Measurements from ENCODE around the gene UCK1. TPM values are rescaled to one million over a fixed set of nuclear protein-coding genes. Genes with fewer than 3 reads are reported as not detected.

The UCK1 gene
- total and polyA plus RNA-seq, 2 of the 13 experiments (the other 11 are each of a cell fraction or from before 2014, with no cell fraction given) = 11.0 to 24.1 TPM

DNA sequence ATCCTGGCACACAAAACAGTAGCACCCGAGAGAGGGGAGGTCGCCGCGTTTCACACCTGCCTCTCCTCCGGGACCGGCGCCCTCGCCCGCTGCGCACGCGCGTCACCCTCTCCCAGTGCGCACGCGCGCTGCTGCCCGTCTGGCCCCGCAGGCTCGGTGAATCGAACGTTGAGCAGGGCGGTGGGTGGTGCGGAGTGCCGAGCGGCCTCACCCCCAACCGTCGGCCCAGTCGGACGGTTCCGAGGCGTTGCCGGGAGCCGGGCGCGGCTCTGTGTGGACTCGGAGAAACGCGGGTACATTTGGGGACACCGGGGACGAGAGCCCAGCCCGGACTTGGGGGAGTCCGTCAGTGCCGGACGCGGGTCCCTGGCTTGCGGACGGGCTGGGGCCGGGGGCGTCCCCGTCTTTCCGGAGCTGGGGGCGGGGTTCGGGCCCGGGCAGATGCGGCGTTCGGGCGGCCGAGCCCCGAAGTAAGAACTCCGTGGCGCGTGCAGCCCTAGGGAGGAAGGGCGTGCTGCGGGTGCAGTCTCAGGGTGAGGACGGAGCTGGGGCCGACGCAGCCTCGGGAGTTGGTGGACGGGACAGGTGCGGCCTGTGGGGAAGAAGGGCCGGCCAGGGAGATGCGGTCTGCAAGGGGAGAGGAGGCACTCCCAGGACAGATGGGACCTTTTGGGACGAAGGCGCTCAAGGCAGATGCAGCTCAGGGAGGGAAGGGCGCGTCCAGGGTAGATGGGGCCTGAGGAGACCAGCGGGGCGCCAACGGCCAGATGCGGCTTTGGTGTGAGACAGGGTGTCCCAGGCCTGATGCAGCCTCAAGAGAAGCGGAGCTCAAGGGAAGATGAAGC is 28.1 kb downstream of the UCK1 start, which contains the start of gene POMT1 (continued):
- TF ChIP-seq, protein P1, sequence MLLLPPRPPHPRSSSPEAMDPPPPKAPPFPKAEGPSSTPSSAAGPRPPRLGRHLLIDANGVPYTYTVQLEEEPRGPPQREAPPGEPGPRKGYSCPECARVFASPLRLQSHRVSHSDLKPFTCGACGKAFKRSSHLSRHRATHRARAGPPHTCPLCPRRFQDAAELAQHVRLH (CRISPR knock-in tag; IDR thresholded peaks at IDR 0.05; ENCODE audit: borderline replicate concordance, low read depth) = peak; percentile 53; the same call in 1 of the 2 replicates
- TF ChIP-seq PLRG1 (conservative IDR thresholded peaks at IDR 0.05) = no peak
- peak; percentile 52 for TF ChIP-seq BCL6 (CRISPR knock-in tag; IDR thresholded peaks at IDR 0.05)
- TF ChIP-seq NFKB2 (CRISPR knock-in tag; IDR thresholded peaks at IDR 0.05; ENCODE audit: borderline replicate concordance) = peak; percentile 62; the same call in 1 of the 2 replicates
- TF ChIP-seq, protein P2, sequence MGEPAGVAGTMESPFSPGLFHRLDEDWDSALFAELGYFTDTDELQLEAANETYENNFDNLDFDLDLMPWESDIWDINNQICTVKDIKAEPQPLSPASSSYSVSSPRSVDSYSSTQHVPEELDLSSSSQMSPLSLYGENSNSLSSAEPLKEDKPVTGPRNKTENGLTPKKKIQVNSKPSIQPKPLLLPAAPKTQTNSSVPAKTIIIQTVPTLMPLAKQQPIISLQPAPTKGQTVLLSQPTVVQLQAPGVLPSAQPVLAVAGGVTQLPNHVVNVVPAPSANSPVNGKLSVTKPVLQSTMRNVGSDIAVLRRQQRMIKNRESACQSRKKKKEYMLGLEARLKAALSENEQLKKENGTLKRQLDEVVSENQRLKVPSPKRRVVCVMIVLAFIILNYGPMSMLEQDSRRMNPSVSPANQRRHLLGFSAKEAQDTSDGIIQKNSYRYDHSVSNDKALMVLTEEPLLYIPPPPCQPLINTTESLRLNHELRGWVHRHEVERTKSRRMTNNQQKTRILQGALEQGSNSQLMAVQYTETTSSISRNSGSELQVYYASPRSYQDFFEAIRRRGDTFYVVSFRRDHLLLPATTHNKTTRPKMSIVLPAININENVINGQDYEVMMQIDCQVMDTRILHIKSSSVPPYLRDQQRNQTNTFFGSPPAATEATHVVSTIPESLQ (CRISPR knock-in tag; conservative IDR thresholded peaks at IDR 0.05) = 0 out of 2 replicates have a peak, but pooled peaks have one; percentile 32
- TF ChIP-seq RFX5 (IDR thresholded peaks at IDR 0.05; ENCODE audit: low read depth, low read length) = no peak
- TF ChIP-seq ZSCAN21 (CRISPR knock-in tag; IDR thresholded peaks at IDR 0.05; ENCODE audit: borderline replicate concordance) = peak; percentile 76
- TF ChIP-seq ZNF180 (CRISPR knock-in tag; IDR thresholded peaks at IDR 0.05; ENCODE audit: borderline replicate concordance, low read depth) = no peak
- TF ChIP-seq HDAC6 (IDR thresholded peaks at IDR 0.05; ENCODE audit: low read depth, low read length) = no peak
- peak; percentile 62 for TF ChIP-seq RXRB (CRISPR knock-in tag; IDR thresholded peaks at IDR 0.05; ENCODE audit: borderline replicate concordance)
- TF ChIP-seq, protein P3, sequence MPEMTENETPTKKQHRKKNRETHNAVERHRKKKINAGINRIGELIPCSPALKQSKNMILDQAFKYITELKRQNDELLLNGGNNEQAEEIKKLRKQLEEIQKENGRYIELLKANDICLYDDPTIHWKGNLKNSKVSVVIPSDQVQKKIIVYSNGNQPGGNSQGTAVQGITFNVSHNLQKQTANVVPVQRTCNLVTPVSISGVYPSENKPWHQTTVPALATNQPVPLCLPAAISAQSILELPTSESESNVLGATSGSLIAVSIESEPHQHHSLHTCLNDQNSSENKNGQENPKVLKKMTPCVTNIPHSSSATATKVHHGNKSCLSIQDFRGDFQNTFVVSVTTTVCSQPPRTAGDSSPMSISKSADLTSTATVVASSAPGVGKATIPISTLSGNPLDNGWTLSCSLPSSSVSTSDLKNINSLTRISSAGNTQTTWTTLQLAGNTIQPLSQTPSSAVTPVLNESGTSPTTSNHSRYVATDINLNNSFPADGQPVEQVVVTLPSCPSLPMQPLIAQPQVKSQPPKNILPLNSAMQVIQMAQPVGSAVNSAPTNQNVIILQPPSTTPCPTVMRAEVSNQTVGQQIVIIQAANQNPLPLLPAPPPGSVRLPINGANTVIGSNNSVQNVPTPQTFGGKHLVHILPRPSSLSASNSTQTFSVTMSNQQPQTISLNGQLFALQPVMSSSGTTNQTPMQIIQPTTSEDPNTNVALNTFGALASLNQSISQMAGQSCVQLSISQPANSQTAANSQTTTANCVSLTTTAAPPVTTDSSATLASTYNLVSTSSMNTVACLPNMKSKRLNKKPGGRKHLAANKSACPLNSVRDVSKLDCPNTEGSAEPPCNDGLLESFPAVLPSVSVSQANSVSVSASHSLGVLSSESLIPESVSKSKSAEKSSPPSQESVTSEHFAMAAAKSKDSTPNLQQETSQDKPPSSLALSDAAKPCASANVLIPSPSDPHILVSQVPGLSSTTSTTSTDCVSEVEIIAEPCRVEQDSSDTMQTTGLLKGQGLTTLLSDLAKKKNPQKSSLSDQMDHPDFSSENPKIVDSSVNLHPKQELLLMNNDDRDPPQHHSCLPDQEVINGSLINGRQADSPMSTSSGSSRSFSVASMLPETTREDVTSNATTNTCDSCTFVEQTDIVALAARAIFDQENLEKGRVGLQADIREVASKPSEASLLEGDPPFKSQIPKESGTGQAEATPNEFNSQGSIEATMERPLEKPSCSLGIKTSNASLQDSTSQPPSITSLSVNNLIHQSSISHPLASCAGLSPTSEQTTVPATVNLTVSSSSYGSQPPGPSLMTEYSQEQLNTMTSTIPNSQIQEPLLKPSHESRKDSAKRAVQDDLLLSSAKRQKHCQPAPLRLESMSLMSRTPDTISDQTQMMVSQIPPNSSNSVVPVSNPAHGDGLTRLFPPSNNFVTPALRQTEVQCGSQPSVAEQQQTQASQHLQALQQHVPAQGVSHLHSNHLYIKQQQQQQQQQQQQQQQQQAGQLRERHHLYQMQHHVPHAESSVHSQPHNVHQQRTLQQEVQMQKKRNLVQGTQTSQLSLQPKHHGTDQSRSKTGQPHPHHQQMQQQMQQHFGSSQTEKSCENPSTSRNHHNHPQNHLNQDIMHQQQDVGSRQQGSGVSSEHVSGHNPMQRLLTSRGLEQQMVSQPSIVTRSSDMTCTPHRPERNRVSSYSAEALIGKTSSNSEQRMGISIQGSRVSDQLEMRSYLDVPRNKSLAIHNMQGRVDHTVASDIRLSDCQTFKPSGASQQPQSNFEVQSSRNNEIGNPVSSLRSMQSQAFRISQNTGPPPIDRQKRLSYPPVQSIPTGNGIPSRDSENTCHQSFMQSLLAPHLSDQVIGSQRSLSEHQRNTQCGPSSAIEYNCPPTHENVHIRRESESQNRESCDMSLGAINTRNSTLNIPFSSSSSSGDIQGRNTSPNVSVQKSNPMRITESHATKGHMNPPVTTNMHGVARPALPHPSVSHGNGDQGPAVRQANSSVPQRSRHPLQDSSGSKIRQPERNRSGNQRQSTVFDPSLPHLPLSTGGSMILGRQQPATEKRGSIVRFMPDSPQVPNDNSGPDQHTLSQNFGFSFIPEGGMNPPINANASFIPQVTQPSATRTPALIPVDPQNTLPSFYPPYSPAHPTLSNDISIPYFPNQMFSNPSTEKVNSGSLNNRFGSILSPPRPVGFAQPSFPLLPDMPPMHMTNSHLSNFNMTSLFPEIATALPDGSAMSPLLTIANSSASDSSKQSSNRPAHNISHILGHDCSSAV (CRISPR knock-in tag; IDR thresholded peaks at IDR 0.05; ENCODE audit: borderline replicate concordance) = no peak
- peak; percentile 90 for TF ChIP-seq ZFP36L1 (CRISPR knock-in tag; IDR thresholded peaks at IDR 0.05)
- peak; percentile 78 for TF ChIP-seq YEATS4 (CRISPR knock-in tag; IDR thresholded peaks at IDR 0.05; ENCODE audit: borderline replicate concordance)
- peak; percentile 40; the same call in 1 of the 2 replicates for TF ChIP-seq SOX5 (CRISPR knock-in tag; IDR thresholded peaks at IDR 0.05; ENCODE audit: borderline replicate concordance)
- TF ChIP-seq NR2C2 (CRISPR knock-in tag; IDR thresholded peaks at IDR 0.05; ENCODE audit: borderline replicate concordance) = peak; percentile 75; the same call in 1 of the 2 replicates
- TF ChIP-seq, protein P4, sequence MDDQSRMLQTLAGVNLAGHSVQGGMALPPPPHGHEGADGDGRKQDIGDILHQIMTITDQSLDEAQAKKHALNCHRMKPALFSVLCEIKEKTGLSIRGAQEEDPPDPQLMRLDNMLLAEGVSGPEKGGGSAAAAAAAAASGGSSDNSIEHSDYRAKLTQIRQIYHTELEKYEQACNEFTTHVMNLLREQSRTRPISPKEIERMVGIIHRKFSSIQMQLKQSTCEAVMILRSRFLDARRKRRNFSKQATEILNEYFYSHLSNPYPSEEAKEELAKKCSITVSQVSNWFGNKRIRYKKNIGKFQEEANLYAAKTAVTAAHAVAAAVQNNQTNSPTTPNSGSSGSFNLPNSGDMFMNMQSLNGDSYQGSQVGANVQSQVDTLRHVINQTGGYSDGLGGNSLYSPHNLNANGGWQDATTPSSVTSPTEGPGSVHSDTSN (CRISPR knock-in tag; IDR thresholded peaks at IDR 0.05; ENCODE audit: borderline replicate concordance) = 0 out of 2 replicates have a peak, but pooled peaks have one; percentile 3
- peak; percentile 84 for TF ChIP-seq HOXA3 (CRISPR knock-in tag; IDR thresholded peaks at IDR 0.05)

Measured in HepG2 (cell line).